Transverse colon (tissue), 4 donors: ENCODE measurements around the gene ACTN3.

Experiments
- CTCF ChIP-seq, 5 experiments: fragments of 200-600 bp in 3 of 5; fragments of 450-650 bp in 2 of 5; sonication (generic) in 3 of 5; IDR thresholded peaks; 1 replicate in 2 of 5; 2 replicates in 3 of 5; pipeline ENCODE4 v1.5.1; 2016 to 2017; ENCODE audit warnings: antibody characterized with exemption in 5 of 5, inconsistent platforms in 3 of 5, mild to moderate bottlenecking in 2 of 5, moderate library complexity in 1 of 5
- EP300 ChIP-seq: sonication (generic); formaldehyde crosslinking; IDR thresholded peaks from one replicate; pipeline ENCODE4 v1.6.1; 2017; ENCODE audit warnings: antibody characterized with exemption, low read depth
- POLR2A ChIP-seq: fragments of 450-650 bp; IDR thresholded peaks from one replicate; pipeline ENCODE4 v1.6.1; 2016; ENCODE audit warnings: antibody characterized with exemption, mild to moderate bottlenecking, moderate library complexity
- POLR2AphosphoS5 ChIP-seq, 3 donors: sonication (generic); formaldehyde crosslinking; IDR thresholded peaks; one replicate each; pipeline ENCODE4 v1.6.1; 2016; ENCODE audit warnings: antibody characterized with exemption in 3 of 3

GRCh38 chr11:66549696-66550095 is 3.0 kb downstream of the ACTN3 start:
- TF ChIP-seq CTCF (IDR thresholded peaks at IDR 0.05) = no peak
- TF ChIP-seq POLR2AphosphoS5 (IDR thresholded peaks at IDR 0.05) = no peak
- no peak for TF ChIP-seq POLR2A
- no peak for TF ChIP-seq EP300
